ENCODE results near the gene ASCC1.

ASCC1 gene

GRCh38 chr10:72080042-72080975 lies 135.8 kb downstream of the ASCC1 start:
- TF ChIP-seq, protein P1, sequence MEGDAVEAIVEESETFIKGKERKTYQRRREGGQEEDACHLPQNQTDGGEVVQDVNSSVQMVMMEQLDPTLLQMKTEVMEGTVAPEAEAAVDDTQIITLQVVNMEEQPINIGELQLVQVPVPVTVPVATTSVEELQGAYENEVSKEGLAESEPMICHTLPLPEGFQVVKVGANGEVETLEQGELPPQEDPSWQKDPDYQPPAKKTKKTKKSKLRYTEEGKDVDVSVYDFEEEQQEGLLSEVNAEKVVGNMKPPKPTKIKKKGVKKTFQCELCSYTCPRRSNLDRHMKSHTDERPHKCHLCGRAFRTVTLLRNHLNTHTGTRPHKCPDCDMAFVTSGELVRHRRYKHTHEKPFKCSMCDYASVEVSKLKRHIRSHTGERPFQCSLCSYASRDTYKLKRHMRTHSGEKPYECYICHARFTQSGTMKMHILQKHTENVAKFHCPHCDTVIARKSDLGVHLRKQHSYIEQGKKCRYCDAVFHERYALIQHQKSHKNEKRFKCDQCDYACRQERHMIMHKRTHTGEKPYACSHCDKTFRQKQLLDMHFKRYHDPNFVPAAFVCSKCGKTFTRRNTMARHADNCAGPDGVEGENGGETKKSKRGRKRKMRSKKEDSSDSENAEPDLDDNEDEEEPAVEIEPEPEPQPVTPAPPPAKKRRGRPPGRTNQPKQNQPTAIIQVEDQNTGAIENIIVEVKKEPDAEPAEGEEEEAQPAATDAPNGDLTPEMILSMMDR (IDR thresholded peaks at IDR 0.05), result no peak
- Histone ChIP-seq H3K36me3 (no peaks in the 10 kb centered on the region), H3K27me3 (peaks cover 15% of the 10 kb centered on the region), H3K4me3 (ENCODE audit: low read depth in 1 of 2, low read length in 1 of 2) (no peak overlapping the region), H3K27ac (no peak overlapping the region), H3K9me3 (no peaks in the 10 kb centered on the region), H3K4me1 (ENCODE audit: control insufficient read depth in 1 of 2, insufficient read depth in 1 of 2, low read depth in 1 of 2, low read length in 1 of 2) (no peaks in the 10 kb centered on the region)

DNA sequence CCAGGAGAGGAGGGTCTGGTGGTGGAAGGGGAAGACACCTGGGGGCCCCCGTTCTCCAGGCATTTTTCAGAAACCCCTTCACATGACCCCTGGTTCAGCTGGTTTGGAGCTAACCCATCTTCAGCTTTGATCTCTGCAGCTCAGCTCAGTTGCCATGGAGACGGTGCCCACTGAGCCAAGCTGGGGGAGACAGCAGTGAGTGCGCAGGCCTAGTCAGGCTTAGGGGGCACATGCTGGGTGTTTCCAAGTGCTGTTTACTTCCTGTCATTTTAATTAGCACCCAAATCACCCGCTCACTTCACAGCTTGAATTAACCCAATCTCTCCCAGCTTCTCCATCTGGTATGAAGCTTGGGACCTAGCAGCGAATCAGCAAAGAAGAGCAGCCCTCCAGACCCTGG lies 136.7 kb downstream of the ASCC1 start:
- H3K4me1 ChIP-seq (ENCODE audit: control insufficient read depth in 1 of 2, insufficient read depth in 1 of 2, low read depth in 1 of 2, low read length in 1 of 2), result no peaks in the 10 kb centered on the region
- no peaks in the 10 kb centered on the region for H3K36me3 ChIP-seq

DNA sequence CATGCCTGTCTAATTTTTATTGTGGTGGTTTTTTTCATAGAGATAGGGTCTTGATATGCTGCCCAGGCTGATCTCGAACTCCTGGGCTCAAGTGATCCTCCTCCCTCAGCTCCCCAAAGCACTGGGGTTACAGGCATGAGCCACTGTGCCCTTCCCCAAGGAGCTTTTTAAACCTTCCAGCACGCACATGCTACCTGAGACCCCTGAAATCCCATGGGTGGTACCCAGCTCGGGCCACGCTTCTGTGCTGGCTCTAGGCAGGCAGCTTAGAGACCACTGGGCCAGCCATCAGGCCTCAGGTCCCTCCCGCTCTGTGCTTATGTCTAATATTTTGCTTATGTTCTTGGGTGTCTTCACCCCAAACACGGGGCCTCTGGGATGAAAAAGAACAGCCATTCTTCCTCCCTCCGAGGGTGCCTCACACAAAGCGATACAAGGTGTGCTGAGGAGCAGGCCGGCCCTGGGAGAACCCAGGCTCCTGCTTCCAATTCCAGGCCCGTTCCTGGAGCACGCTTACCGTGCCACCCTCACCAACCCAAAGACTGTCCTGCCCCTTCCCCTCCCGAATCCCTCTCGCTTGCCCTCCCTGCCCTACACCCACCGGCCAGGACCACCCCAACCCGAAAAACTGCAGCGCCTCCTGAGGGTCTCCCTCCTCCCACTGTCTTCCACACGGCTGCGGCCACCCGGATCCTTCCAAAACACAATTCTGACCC lies 138.6 kb downstream of the ASCC1 start:
- H3K27me3 ChIP-seq, result peaks cover 3% of the 10 kb centered on the region
- H3K4me3 ChIP-seq (ENCODE audit: low read depth in 1 of 2, low read length in 1 of 2), result no peak overlapping the region
- no peaks in the 10 kb centered on the region for H3K36me3 ChIP-seq
- H3K4me1 ChIP-seq (ENCODE audit: control insufficient read depth in 1 of 2, insufficient read depth in 1 of 2, low read depth in 1 of 2, low read length in 1 of 2), result no peaks in the 10 kb centered on the region
- no peaks in the 10 kb centered on the region for H3K9me3 ChIP-seq
- H3K27ac ChIP-seq, result no peak overlapping the region
- TF ChIP-seq, protein P1 (IDR thresholded peaks at IDR 0.05), result no peak

More for the DNA sequence above, 136.7 kb downstream of the ASCC1 start:
- Histone ChIP-seq H3K27ac (no peak overlapping the region), H3K4me3 (ENCODE audit: low read depth in 1 of 2, low read length in 1 of 2) (no peak overlapping the region), H3K9me3 (no peaks in the 10 kb centered on the region), H3K27me3 (peaks cover 6% of the 10 kb centered on the region)
- TF ChIP-seq, protein P1 (IDR thresholded peaks at IDR 0.05), result no peak

DNA sequence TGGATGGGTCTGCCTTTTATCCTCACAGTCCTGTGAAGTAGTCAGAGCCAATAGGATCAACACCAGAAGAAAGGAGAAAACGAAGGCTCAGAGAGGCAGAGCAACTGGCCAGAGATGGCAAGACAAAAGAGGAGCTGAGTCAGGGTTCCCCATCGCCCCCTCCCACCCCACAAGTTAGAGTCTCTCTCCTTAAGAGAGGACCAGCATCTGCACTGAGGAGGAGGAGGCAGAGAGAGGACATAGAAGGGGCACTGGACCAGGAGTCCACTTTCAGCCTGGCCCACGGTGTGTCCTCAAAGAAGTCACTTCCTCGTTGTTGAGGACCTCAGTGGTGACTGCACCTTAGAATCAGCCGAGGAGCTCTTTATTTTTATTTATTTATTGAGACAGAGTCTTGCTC lies 139.3 kb downstream of the ASCC1 start:
- no peaks in the 10 kb centered on the region for H3K9me3 ChIP-seq
- H3K36me3 ChIP-seq, result no peaks in the 10 kb centered on the region
- H3K27me3 ChIP-seq, result peaks cover 3% of the 10 kb centered on the region
- H3K27ac ChIP-seq, result no peak overlapping the region
- no peaks in the 10 kb centered on the region for H3K4me1 ChIP-seq (ENCODE audit: control insufficient read depth in 1 of 2, insufficient read depth in 1 of 2, low read depth in 1 of 2, low read length in 1 of 2)
- TF ChIP-seq, protein P1 (IDR thresholded peaks at IDR 0.05), result no peak
- H3K4me3 ChIP-seq (ENCODE audit: low read depth in 1 of 2, low read length in 1 of 2), result no peak overlapping the region

- H3K9me3 ChIP-seq, result no peaks in the 10 kb centered on the region
- peaks cover 3% of the 10 kb centered on the region for H3K27me3 ChIP-seq
- no peak overlapping the region for H3K27ac ChIP-seq
- TF ChIP-seq, protein P1 (IDR thresholded peaks at IDR 0.05), result no peak
- H3K4me1 ChIP-seq (ENCODE audit: control insufficient read depth in 1 of 2, insufficient read depth in 1 of 2, low read depth in 1 of 2, low read length in 1 of 2), result no peaks in the 10 kb centered on the region
- no peak overlapping the region for H3K4me3 ChIP-seq (ENCODE audit: low read depth in 1 of 2, low read length in 1 of 2)
- H3K36me3 ChIP-seq, result no peaks in the 10 kb centered on the region
Measured at GRCh38 chr10:72075376-72076115, 140.5 kb downstream of the ASCC1 start.

All from neutrophil (primary cell).